Measurements from ENCODE around the gene ZNF410. TPM values are rescaled to one million over a fixed set of nuclear protein-coding genes. Genes with fewer than 3 reads are reported as not detected.
"Not testable (repeated sequence)": the region's sequence is repeated elsewhere in the genome, so short reads cannot be mapped to it uniquely, and the experiment has no call there.

ZNF410 gene
- total RNA-seq, 4 donors from 2014 or later = 39.7 to 71.7 (median 54.1) TPM

GRCh38 chr14:73887694-73888459 is 1.2 kb downstream of the ZNF410 start:
- DNase-seq (ENCODE audit: low spot score) = no peak
- TF ChIP-seq CTCF (IDR thresholded peaks at IDR 0.05) = no peak

GRCh38 chr14:73888460-73888725 is 1.7 kb downstream of the ZNF410 start:
- TF ChIP-seq CTCF (IDR thresholded peaks at IDR 0.05) = no peak
- DNase-seq (ENCODE audit: low spot score) (no peak), ATAC-seq (ENCODE audit: low FRiP score) (no peak)

More at GRCh38 chr14:73887694-73888459, 1.2 kb downstream of the ZNF410 start:
- ATAC-seq (ENCODE audit: low FRiP score) = no peak

- ATAC-seq (ENCODE audit: low FRiP score) (no peak), DNase-seq (ENCODE audit: low spot score) (no peak)
- TF ChIP-seq CTCF (IDR thresholded peaks at IDR 0.05) = no peak
Observed at GRCh38 chr14:73888971-73889370, 2.3 kb downstream of the ZNF410 start.

- no peak for TF ChIP-seq CTCF (IDR thresholded peaks at IDR 0.05)
- no peak for DNase-seq (ENCODE audit: low spot score)
- no peak for ATAC-seq (ENCODE audit: low FRiP score)
Observed at GRCh38 chr14:73889376-73889775, 2.7 kb downstream of the ZNF410 start.

- ATAC-seq (ENCODE audit: low FRiP score) = not testable (repeated sequence)
Observed at GRCh38 chr14:73894180-73894687, 7.6 kb downstream of the ZNF410 start.

GRCh38 chr14:73895939-73896338 is 9.3 kb downstream of the ZNF410 start:
- TF ChIP-seq CTCF (IDR thresholded peaks at IDR 0.05) = no peak
- DNase-seq (ENCODE audit: low spot score) (no peak), ATAC-seq (ENCODE audit: low FRiP score) (no peak)

More at GRCh38 chr14:73894180-73894687, 7.6 kb downstream of the ZNF410 start:
- DNase-seq (ENCODE audit: low spot score) = not testable (repeated sequence)

GRCh38 chr14:73896521-73896920 is 9.9 kb downstream of the ZNF410 start:
- DNase-seq (ENCODE audit: low spot score) (no peak), ATAC-seq (ENCODE audit: low FRiP score) (peak; percentile 80)

More at GRCh38 chr14:73896521-73896920, 9.9 kb downstream of the ZNF410 start:
- TF ChIP-seq CTCF (IDR thresholded peaks at IDR 0.05) = no peak

Measured in omental fat pad (tissue), 4 donors.